Natural killer cell treated with Interleukin-12 subunit alpha and Interleukin-12 subunit beta and Interleukin-15 and Interleukin-18, amount 100 ng/mL, for 72 hours (primary cell): ENCODE results near the gene SMDT1. TPM values are rescaled to one million over a fixed set of nuclear protein-coding genes. Genes with fewer than 3 reads are reported as not detected.
"Not testable (repeated sequence)": the region's sequence is repeated elsewhere in the genome, so short reads cannot be mapped to it uniquely, and the experiment has no call there.

ENCODE experiments used
- ATAC-seq, 2 donors: fragments of 150-1000 bp; cut with Tn5 transposase in 1 of 2; sonication (Bioruptor Pico), chemical (Tn5 transposase) in 1 of 2; 2 replicates each; pipeline ENCODE4 v1.10.0; 2021
- DNase-seq: peaks from one replicate; pipeline ENCODE4 v3.0.0; 2022; ENCODE audit warnings: low spot score
- H3K27ac Mint-ChIP-seq, 2 donors: 1 replicate in 1 of 2; 2 replicates in 1 of 2; pipeline ENCODE4 v1.8.0; 2022; ENCODE audit warnings: mixed read lengths in 2 of 2, mild to moderate bottlenecking in 1 of 2, moderate library complexity in 1 of 2
- H3K27me3 Mint-ChIP-seq, 2 donors: 1 replicate in 1 of 2; 2 replicates in 1 of 2; pipeline ENCODE4 v1.8.0; 2022; ENCODE audit warnings: mixed read lengths in 2 of 2
- H3K36me3 Mint-ChIP-seq: one replicate; pipeline ENCODE4 v1.8.0; 2022; ENCODE audit warnings: mixed read lengths
- H3K4me1 Mint-ChIP-seq, 2 donors: 1 replicate in 1 of 2; 2 replicates in 1 of 2; pipeline ENCODE4 v1.8.0; 2022; ENCODE audit warnings: low read depth in 2 of 2, mixed read lengths in 2 of 2, mild to moderate bottlenecking in 1 of 2
- H3K4me3 Mint-ChIP-seq: one replicate; pipeline ENCODE4 v1.8.0; 2022; ENCODE audit warnings: mixed read lengths
- H3K9me3 Mint-ChIP-seq: 2 replicates; pipeline ENCODE4 v1.8.0; 2022; ENCODE audit warnings: mixed read lengths
- total RNA-seq, 2 donors: library from RNA; stranded (reverse); gene quantifications; one replicate each; pipeline ENCODE4 v1.2.3, GENCODE V29; 2022

Gene SMDT1
- total RNA-seq, 2 donors from 2014 or later: 41.6 to 77.5 TPM

DNA sequence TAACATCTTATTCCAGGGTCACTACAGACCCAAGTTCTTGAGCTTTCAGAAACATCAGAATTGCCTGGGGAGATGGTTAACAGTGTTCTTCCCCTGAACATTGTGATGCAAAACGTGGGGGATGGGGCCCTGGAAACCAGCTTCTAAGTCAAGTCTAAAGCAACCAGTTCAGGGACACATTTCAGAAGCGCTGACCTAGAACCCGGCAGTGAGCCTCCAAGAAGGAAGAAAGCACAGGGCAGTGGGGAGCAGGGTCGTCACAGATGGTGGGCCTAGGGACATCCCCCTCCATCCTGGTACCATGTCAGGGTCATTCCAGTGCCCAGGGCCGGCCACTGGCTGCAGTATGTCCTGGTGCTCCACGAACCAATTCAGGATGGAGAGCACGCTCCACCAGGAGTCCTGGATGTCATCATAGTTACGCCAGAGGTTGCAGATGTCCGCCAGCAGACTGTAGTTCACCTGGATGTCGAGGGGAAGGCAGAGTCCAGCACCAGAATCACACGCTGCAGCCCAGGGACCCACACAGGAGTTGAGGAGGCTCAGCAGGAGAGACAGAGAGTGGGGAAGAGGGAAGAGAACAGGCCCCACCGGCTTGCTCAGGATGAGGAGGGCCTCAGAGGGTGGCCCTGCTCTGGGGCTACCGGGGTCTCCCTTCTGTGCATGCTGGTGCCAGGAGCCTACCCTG, 13.9 kb upstream of the SMDT1 start:
- ATAC-seq (no peak), DNase-seq (no peak)
- no peaks in the 10 kb centered on the region for H3K9me3 Mint-ChIP-seq
- no peak overlapping the region for H3K4me3 Mint-ChIP-seq
- no peaks in the 10 kb centered on the region for H3K27me3 Mint-ChIP-seq
- peaks cover 0 to 6% of the 10 kb centered on the region in 2 donors for H3K4me1 Mint-ChIP-seq
- no peak overlapping the region for H3K27ac Mint-ChIP-seq
- H3K36me3 Mint-ChIP-seq: peaks cover 6% of the 10 kb centered on the region

DNA sequence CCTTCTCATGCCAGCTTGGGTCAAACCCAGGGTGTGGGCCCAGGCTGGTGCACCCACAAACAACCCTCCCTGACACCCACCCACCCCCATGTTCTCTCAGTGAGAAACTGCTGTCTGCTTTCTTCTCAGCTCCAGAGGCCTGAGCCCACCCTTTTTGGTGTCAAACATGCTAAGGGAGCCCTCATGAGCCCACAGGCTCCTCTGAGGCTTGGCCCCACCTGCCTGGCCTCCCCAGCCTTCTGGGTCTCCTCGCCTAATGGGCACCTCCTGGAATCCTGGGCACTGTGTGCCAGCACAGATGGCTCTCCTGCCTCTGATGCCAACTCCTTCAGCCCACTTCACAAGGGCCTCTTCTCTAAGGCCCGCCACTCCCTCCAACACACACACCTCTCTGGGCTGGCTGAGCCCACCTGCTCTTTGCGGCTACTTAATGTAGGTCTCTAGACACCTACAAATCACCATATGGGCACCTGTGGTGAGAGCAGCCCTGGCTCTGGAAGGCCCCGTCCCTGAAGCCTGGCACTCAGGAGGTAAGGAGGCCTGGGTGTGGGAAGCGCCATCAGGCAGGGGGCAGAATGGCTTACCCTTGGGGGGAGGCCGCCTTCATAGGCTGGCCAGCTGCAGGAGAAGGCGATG, 13.3 kb upstream of the SMDT1 start:
- no peaks in the 10 kb centered on the region for H3K27me3 Mint-ChIP-seq
- DNase-seq (no peak), ATAC-seq (no peak)
- no peak overlapping the region for H3K27ac Mint-ChIP-seq
- peaks cover 6 to 13% of the 10 kb centered on the region in 2 donors for H3K4me1 Mint-ChIP-seq
- peaks cover 6% of the 10 kb centered on the region for H3K36me3 Mint-ChIP-seq
- no peak overlapping the region for H3K4me3 Mint-ChIP-seq
- H3K9me3 Mint-ChIP-seq: no peaks in the 10 kb centered on the region

DNA sequence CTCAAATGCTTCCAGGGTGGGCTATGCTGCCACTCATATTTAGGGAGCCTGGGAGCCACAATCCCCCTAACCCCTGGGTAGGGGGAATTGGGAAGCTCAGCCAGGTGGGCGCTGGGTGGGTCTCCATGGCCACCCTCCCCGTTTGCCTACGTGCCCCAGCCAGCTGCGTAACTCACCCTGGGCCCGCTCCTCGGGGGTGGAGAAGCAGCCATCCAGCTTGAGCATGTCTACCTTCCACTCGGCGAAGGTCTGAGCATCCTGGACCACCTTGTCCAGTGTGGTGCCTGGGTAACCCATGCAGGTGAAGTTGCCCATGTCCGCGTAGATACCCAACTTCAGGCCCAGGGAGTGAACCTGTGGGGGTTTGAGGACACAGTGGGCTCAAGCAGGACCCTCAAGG, 12.6 kb upstream of the SMDT1 start:
- H3K27ac Mint-ChIP-seq: no peak overlapping the region
- H3K4me3 Mint-ChIP-seq: no peak overlapping the region
- no peaks in the 10 kb centered on the region for H3K9me3 Mint-ChIP-seq
- DNase-seq (no peak), ATAC-seq (no peak)
- H3K27me3 Mint-ChIP-seq: no peaks in the 10 kb centered on the region
- peaks cover 6% of the 10 kb centered on the region for H3K36me3 Mint-ChIP-seq
- H3K4me1 Mint-ChIP-seq: peaks cover 11 to 19% of the 10 kb centered on the region in 2 donors

DNA sequence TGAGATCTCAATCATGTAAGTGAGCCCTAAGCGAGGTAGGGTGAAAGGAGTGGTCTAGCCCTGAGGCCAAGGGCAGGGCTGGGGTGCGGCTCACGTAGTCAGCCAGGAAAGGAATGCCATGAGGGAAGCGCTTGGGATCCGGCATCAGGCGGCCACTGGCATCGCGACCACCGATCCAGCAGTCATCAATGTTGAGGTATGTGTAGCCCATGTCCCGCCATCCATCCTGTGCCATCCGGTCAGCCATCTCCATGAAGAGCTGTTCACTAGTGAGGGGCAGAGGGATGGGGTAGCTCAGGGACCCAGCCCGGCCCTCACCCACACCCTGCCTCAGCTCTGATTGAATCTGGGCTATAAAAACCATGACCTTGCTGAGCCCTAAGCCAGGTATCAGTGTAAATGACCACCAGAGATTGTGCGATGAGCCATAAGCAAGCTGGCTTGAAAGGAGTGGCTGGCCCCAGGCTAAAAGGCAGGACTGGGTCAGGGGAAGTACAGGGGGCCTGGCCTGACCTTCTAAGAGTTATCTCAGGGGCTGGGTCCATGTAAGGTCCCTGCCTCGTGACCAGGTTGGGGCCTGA, 11.7 kb upstream of the SMDT1 start:
- H3K27ac Mint-ChIP-seq: no peak overlapping the region
- no peak overlapping the region for H3K4me3 Mint-ChIP-seq
- H3K36me3 Mint-ChIP-seq: peaks cover 6% of the 10 kb centered on the region
- peaks cover 11 to 19% of the 10 kb centered on the region in 2 donors for H3K4me1 Mint-ChIP-seq
- DNase-seq (no peak), ATAC-seq (no peak)
- H3K9me3 Mint-ChIP-seq: no peaks in the 10 kb centered on the region
- H3K27me3 Mint-ChIP-seq: no peaks in the 10 kb centered on the region

DNA sequence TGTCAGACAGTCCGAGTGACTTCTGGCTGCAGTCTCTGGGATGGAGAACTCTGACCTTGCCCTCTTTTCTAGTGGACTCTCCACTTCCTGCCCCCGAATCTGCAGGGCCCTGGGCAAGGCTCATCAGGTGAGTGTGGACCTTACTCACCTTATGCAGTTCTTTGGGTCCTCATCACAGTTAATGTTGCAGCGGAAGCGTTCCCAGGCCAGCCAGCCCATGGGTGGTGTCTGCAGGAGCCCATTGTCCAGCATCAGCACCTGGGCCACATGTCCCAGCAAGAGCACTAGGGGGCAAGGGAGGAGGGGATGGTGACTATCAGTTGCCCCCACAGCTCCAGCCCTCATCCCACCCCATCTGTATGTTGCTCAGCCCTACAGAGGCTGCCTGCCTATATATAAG, 11.2 kb upstream of the SMDT1 start:
- Mint-ChIP-seq H3K36me3 (peaks cover 6% of the 10 kb centered on the region), H3K9me3 (no peaks in the 10 kb centered on the region), H3K27me3 (no peaks in the 10 kb centered on the region), H3K27ac (no peak overlapping the region), H3K4me1 (peaks cover 11 to 23% of the 10 kb centered on the region in 2 donors), H3K4me3 (no peak overlapping the region)
- no peak for ATAC-seq
- DNase-seq: no peak

DNA sequence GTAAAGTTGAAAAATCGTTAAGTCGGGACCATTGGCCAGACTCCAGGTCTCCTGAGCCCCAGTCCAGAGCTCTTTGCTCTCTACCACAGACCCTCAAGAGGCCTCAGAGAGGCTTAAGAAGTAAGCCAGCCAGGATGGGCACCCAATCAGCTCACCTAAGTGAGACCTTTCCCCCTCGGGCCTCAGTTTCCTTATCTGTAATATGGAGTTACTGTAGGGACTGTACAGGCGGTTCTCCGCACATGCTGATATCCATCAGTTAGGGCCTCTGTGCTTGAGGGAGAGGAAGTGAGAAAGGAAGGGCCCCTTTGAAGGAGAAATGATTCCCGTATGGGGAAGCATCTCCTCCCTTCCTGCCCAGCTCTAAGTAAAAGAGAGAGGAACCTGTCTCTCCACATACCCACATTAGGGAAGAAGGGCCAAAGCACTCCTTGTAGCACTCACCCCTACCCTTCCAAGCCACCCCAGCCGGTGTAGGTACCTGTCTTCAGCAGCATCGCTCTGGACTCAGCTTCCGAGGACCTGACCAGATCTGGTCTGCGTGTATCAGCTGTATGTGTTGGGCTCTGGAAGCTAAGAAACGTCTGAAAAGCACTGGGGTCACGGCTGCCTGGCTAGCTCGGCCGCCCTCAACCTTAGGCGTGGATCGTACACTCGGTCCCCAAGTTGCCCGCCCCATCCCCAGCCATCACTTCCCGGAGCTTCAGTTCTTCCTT, 9.5 kb upstream of the SMDT1 start:
- Mint-ChIP-seq H3K36me3 (peaks cover 4% of the 10 kb centered on the region), H3K27ac (peak overlapping the region; percentile 87 to 91), H3K4me3 (peak overlapping the region; percentile 91), H3K9me3 (no peaks in the 10 kb centered on the region), H3K4me1 (peaks cover 13 to 27% of the 10 kb centered on the region in 2 donors), H3K27me3 (no peaks in the 10 kb centered on the region)
- ATAC-seq: no peak
- DNase-seq: no peak

DNA sequence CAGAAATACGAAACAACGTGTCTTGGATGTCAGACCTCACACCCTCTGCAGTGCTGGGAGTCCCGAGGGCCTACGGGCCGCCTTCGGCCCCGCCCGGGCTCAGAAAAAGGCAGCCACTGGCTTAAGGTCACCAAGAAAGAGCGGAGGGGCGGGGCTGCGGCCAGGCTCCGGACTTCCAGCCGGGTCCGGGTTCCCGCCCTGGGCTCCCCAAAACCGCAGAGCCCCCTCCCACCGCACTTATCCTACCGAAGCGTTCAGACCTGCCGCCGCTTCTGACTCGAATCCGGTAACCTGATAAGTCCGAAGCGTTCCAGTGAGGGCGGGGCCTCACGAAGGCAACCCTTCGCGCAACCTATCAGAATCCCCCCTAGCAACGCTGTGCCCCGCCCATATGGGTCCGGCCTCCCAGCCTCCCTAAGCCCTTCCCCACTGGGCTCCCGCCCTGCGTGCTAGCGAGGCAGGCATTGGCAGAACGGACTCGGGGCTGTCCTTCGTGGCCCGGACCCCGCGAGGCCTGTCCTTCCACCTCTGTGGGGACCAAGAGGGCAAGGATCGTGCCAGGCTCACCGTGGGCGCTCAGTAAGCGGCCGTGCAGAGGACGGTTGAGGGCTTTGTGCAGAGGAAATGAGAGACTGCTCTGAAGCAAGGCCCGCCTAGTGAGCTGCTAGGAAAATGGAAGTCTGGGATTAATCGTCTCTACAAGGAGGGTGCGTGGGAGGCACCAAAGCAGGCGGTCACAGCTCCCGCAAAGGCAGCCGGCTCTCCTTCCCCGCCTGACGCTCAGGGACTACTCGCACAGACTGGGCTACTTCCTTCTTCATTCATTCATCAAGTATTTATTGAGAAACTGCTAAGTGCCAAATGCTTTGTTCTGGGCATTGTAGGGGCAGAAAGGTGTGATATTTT, 8.7 kb upstream of the SMDT1 start, which contains the start of gene NAGA:
TSS of gene NAGA (minus strand) at position 296 of the 906 bp plus-strand sequence. CDS start 515 bp downstream, outside the sequence.
- ATAC-seq (peak; percentile 98), DNase-seq (peak; percentile 96)
- Mint-ChIP-seq H3K4me1 (peaks cover 16 to 29% of the 10 kb centered on the region in 2 donors), H3K36me3 (no peaks in the 10 kb centered on the region), H3K9me3 (no peaks in the 10 kb centered on the region), H3K27ac (peak within 1 kb of the TSS; percentile 87 to 91), H3K27me3 (no peaks in the 10 kb centered on the region), H3K4me3 (peak within 1 kb of the TSS; percentile 91)

DNA sequence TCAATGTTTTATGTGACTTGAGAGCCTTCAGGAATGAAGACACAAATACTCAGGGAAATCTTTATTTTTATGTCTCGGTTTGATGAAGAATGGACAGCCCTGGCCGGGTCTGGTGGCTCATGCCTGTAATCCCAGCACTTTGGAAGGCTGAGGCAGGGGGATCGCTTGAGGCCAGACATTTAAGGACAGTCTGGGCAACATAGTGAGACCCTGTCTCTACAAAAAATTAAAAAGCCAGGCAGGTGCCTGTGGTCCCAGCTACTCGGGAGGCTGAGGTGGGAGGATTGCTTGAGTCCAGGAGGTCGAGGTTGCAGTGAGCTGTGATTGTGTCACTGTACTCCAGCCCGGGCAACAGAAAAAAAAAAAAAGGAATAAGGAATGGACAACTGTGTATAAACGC, 8.0 kb upstream of the SMDT1 start:
- H3K27ac Mint-ChIP-seq: peak overlapping the region; percentile 87 to 91
- H3K4me1 Mint-ChIP-seq: peaks cover 16 to 29% of the 10 kb centered on the region in 2 donors
- peak overlapping the region; percentile 91 for H3K4me3 Mint-ChIP-seq
- not testable (repeated sequence) for DNase-seq, ATAC-seq, H3K36me3 Mint-ChIP-seq, H3K9me3 Mint-ChIP-seq, H3K27me3 Mint-ChIP-seq

DNA sequence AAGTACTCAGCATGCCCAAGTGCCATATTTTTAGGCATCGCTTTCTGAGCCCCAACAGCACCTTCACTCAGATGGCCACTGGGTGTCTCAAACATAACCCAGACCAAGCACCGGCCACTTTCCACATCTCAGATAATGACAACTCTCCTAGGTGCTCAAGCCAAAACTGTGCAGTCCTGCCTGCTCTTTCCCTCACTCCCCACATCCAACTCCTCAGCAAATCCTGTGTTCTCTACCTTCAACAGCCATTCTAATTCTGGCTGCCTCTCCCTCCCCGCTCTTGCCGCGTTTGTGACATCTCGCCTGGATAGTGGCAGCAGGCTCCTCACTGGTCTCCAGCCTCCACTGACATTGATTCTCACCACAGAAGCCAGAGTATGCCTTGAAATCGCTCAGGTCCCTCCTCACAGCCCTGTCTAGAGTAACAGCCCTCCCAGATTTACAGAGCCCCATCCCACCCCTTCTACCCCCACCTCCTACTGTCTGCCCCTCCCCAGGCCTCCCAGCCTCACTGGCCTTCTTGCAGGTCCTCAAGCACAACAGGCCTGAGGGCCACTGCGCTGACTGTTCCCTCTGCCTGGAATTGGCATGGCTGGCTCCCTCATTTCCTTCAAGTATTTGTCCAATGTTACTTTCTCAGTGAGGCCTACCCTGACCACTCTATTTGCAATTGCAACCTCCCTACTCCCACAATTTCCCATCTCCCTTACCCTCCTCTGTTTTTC, 6.7 kb upstream of the SMDT1 start:
- no peaks in the 10 kb centered on the region for H3K9me3 Mint-ChIP-seq
- H3K36me3 Mint-ChIP-seq: no peaks in the 10 kb centered on the region
- no peak for ATAC-seq
- peaks cover 16 to 27% of the 10 kb centered on the region in 2 donors for H3K4me1 Mint-ChIP-seq
- H3K27ac Mint-ChIP-seq: peak overlapping the region; percentile 43 to 86
- DNase-seq: no peak
- no peaks in the 10 kb centered on the region for H3K27me3 Mint-ChIP-seq
- peak overlapping the region; percentile 30 for H3K4me3 Mint-ChIP-seq

DNA sequence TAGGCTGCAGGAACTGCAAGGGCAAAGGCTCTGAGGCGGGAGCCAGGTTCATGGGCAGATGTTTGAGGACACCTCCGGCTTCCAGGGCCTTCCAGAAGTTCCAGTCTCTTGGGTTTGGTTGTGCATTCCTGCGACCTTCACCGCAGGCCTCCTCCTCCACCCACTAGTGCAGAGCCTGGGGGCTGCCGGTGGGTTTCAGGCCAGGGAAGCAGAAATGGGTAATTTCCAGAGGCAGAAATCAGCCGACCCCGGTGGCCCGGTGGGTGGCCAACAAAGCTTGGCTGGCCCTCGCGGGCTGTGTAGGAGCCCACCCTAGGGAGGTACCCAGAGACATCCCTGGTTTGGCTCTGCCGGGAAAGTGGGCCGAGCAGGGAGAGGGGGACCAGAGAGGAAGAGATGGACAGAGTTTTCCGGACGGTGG, 5.9 kb upstream of the SMDT1 start:
- peaks cover 16 to 26% of the 10 kb centered on the region in 2 donors for H3K4me1 Mint-ChIP-seq
- ATAC-seq (no peak), DNase-seq (no peak)
- H3K27me3 Mint-ChIP-seq: no peaks in the 10 kb centered on the region
- no peaks in the 10 kb centered on the region for H3K36me3 Mint-ChIP-seq
- no peaks in the 10 kb centered on the region for H3K9me3 Mint-ChIP-seq
- H3K27ac Mint-ChIP-seq: peak overlapping the region; percentile 43 to 86
- peak overlapping the region; percentile 30 for H3K4me3 Mint-ChIP-seq

DNA sequence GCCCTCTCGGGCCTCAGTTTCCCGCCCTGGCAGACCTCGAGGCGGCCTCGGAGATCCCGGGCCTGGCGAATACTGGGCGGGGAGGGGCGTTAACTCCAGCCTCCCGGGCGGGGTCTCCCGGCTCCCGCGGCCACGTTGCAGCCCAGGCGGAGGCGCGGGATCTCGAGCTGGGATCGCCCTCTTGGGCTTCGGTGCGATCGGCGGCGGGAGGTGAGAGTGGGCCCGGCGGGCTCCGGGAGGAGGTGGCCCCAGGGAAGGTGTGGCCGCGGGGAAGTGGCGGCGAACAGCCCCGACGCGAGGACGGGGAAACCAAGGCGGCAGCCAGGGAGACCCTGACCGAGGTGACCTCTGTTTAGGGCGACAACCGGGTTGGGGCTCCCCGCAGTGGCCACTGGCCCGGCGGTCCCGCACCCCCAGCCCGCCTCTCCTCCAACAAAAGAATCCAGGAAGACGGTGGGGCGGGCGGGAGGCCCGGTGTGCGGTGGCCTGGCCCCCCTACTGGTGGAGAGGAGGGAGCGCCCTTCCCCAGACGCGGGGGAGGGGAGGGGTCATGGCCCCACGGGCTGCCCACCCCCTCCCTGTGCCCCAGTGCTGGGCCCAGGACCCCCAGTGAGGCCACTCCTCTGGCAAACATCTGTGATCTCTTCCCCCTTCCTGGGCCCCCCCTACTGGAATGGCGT, 5.2 kb upstream of the SMDT1 start, which contains the start of gene PHETA2:
TSS of gene PHETA2 (plus strand) at position 117 of the 680 bp plus-strand sequence. CDS start 3,046 bp downstream, outside the sequence.
- Mint-ChIP-seq H3K4me1 (peaks cover 22 to 27% of the 10 kb centered on the region in 2 donors), H3K27me3 (no peaks in the 10 kb centered on the region), H3K27ac (peak within 1 kb of the TSS; percentile 43 to 91), H3K9me3 (no peaks in the 10 kb centered on the region), H3K36me3 (no peaks in the 10 kb centered on the region), H3K4me3 (peak within 1 kb of the TSS; percentile 38)
- ATAC-seq: no peak
- peak; percentile 73 for DNase-seq
